NK-92 treated with Interleukin-12 subunit alpha and Interleukin-12 subunit beta, amount 100 ng/mL, for 24 hours (cell line): Measurements from ENCODE around the gene FADS6.
A peak's percentile ranks its signal among the peaks of the same experiment; 100 is the strongest.
"Not testable (repeated sequence)": the region's sequence is repeated elsewhere in the genome, so short reads cannot be mapped to it uniquely, and the experiment has no call there.

Experiments used
- DNase-seq: peaks from one replicate; lab custom pipeline; 2025; lab: John Stamatoyannopoulos, UW

FADS6 gene

DNA sequence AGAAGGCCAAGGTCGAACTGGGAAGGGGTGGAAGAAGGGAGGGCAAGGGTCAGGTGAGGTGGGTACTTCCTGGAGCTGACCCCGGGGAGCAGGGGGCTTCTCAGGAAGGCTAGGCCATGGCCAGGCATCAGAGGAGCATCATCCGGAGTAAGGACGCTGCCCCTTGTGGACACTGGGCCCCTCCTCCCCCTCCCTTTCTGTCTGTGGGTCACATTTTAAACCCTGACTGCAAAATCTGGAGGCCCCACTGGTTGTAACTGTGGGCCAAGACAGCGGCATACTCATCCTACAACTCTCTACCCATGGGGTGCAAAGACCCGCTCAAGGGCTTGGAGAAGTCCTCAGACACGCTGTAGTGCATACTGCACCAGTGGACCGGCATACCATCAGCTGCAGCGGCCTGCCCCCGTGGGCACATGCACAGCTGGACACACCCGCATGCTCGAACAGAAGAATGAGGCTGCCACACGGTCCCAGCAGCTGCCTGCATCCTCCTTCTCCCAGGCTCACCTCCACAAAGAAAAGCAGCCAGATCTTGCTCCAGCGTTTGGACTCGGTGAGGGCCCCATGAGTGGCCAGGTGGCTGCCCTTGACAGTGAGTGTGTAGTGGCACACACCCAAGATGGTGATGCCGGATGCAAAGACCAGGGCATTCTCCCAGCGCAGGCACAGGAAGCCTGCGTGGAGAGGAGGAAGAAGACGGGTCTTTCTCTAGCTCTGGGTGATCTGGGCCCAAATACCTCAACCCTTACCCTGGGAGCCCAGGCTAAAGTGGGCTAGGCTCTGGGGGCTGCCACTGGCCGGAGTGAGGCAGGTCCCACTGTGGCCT lies 1.2 kb downstream of the FADS6 start:
- no peak for DNase-seq

DNA sequence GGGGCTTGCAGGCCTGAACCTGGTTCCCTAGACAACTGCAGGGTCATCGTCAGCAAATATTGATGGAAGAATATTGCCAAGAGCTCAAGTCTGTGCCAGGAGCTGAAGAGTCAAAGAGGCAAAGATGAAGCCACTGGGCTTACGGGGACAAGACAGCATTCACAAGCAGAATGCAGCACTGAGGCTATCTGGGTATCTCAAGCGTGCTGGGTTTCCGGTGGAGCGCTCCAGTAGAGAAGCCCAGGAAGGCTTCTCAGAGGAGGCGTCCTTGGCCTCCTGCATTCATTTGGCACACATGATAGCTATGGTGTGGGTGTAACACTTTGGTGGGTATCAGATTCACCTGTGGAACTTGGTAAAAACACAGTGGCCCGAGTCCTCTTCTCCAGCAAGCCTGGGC lies 2.9 kb downstream of the FADS6 start:
- DNase-seq, result no peak

DNA sequence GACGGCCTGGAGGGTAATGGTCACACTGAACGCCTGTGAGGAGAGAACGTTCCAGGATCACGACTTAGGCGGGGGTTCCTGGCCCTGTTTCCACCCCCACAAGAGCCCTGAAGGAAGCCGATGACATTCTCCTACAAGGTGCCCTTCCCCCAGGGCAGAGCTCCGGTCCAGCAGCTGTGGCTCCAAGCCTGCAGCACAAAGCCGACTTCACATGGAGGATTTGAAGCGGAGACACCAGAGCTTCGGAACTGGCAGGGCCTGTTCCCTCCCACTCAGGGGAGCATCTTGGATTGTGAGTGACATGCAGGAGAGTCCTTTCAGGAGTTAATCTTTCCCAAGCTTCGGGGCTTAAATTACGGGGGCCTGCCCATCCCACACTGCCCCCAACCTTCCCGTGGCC lies 5.0 kb downstream of the FADS6 start:
- no peak for DNase-seq

DNA sequence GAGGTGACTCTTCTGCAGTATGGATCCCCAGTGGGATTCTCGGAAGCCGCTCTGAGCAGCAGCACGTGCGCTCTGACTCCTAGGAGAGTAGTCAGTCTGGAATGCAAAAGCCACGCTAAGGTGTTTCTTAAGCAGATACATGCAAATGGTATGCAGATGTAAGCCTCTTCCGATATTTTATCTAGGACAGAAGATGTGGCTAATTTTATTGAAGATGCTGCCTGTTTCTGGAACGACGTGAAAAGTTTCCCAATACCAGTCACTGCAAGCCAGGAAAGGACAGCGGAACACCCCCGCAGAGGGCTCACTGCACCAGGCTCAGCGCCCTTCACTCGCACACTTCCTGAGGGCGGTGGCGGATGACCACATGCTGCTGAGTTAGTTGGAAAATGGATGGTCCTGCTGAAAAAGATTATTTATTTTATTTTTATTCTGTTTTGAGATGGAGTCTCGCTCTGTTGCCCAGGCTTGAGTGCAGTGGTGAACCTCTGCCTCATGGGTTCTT lies 10.1 kb downstream of the FADS6 start:
- no peak for DNase-seq

DNA sequence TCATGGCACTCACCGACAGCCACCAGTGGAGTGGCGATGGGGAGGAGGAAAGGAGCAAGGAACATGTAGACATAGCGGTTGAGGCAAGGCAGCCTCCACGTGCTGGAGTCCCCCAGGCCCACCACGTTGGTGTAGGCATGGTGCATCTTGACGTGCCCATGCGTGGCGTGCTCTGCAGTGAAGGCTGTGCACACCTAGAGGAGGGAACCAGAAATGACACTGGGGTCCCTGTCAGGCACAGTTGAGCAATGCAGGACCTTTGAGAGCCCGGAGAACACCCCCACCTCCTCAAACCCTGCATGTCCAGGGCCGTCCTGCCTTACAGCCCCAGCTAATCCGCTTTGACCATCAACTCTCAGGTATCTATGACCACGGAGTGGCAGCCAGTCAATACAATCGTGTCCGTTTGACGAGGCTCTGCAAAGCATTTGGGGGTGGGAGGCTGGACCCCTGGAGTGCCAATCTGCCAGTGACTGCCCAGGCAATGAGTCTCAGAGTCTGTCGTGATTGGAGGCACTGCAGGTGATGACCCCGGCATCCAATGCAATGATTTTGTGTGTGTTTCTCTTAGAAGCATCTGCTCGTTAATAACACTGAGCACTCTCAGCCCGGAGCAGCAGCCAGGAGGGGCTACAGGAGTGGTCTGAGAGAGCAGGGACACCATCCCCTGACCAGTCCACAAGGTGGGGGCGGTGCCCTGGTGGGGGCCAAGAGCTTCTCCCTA lies 10.8 kb downstream of the FADS6 start:
- DNase-seq, result no peak

DNA sequence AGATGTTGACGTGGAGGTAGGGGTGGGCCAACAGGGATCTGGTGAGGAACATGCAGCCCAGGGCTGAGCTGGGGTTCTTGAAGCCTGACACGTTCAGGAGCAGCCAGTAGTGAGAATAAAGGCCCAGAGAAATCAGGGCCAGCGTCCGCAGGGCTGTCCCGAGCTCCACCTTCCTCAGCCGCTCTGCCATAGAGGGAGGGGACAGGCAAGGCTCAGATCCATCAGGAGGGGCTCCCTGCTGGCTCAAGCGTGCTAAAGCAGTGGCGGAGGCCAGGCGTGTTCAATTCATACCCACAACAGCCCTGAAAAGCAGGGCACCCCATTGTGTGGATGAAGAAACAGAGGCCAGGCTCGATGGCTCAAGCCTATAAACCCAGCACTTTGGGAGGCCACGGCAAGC lies 12.4 kb downstream of the FADS6 start:
- DNase-seq, result no peak

DNA sequence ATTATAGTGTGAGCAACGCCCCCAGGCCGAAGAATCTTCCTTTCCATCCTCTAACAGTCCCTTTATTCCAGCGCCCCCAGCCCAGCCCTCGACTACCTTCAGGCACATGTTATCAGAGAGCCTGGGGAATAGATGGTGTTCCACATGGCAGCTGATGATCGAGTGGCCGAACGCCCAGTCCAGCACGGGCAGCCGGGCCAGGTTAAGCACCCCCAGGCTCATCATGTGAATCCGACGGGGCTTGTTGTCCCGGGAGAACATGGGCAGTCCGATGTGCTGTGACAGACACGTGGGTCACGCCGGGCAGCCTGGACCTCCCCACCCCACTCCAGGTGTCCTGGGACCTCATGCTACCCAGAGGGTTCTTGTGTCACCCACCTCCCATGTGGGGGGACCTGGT lies 14.1 kb downstream of the FADS6 start:
- DNase-seq, result no peak

DNA sequence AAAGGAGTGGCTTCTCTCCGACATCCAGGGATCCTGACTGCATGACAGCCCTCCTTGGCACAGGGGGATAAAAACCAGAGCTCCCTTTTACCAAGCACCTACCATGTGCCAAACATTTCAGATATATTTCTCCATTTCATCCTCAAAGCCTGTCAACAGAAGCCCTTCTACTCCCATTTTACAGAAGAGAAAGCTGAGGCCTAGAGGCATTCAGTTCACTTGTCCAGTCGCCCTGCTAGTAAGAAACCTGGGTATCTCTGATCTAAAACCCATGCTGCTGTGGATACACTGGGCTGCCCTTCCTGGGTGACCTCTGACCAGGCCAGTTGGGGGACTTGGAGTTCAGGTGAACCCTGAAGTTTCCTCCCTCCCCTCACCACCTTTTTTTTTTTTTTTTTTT lies 14.8 kb downstream of the FADS6 start:
- no peak for DNase-seq

DNA sequence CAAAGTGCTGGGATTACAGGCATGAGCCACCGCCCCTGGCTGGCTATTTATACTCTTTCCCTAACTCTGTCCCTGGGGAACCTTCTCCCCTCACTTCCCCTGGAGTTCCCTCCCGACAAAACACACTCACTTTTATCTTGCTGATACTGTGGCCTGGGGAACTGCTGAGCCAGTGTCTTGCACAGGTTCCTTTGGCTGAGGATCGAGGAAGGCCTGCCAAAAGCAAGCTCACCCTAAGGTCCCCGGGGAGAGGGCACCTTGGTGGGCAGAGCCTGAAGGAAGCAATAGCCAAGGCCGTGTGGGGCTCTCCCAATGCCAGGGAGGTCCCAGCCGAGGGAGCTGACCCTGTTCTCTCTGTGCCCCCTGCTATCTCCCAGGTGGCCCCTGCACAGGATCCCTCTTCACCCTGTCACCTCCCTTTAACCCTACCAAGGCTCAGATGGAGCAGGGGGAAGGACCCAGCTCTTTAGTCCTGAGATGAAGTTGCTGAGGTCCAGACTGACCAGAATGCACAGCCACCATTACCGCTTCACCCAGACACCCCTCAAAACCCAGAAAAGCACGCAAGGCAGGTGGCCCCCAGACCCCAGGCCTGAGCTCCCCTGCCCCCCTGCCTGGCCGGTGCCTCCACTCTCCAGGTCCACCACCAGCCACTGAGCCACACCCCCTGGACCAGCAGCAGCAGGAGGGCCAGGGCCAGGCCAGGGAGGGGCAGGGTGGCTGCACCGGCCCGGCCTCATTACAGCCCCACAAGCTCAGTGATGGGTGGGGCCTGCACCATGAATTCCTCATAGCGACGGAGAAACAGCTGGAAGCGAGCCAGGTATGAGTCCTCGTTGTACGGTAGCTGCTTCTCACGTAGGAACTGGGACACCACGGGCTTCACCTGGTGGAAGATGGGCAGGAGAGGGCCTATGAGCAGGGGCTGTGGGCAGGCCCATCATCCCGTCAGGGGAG lies 15.6 kb downstream of the FADS6 start:
- no peak for DNase-seq

DNA sequence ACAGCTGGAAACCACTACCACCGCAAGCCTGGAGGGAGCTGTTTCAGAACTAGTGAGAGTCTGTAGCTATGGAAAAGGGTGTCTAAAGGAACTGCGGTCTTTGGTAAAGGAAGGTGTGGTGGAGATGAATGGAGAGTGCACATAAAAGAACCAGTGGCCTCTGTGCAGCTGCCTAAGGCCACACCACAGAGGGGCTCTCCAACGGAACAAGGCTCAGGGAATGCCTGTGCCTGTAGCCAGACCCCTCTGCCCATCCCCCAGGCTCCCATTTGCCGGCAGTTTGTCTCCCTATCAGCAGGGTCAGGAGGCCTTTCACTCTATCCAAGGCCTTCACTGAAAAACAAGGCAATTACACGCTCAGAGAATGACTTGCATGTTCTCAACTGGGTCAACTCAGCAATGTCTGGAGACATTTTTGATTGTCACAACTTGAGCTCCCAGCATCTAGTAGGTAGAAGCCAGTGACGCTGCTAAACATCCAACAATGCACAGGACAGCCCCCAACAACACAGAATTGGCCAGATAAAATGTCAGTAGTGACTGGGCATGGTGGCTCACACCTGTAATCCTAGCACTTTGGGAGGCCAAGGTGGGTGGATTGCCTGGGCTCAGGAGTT lies 17.3 kb downstream of the FADS6 start:
- DNase-seq, result no peak

DNA sequence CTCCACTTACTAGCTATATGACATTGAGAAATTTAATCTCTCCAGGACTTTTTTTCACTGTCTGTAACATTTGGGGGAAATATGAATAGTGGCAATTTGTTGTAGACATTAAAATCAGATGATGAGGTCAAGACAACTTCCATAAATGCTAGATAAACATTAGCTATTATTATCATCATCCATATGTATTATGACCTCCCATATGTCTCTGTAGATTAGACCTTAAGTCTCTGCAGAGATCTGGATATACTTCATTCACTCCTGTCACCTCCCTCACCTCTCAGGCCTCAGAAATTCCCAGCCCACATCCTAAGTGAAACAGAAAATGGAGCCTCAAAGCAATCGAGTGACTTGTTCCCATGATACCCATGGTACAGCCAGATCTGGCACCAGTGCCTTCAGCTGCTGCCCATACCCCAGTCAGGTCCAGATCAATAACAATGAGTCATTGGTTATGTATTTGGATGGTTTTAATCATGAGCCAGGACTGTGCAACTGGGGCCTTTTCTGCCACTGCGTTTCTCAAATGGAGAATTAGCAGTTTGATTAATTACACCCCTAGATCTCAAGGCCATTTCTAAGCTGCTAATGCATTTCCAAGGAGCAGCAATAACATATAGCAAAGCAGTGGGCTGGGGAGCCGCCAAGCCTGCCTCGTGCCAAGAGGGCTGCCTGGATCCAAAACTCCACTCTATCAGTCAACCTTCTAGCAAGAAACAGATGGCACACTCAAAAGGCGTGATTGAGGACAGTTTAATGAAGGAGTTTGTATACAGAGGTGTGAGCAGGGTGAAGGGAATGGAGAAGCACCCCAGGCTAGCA lies 18.1 kb downstream of the FADS6 start:
- DNase-seq, result no peak

DNA sequence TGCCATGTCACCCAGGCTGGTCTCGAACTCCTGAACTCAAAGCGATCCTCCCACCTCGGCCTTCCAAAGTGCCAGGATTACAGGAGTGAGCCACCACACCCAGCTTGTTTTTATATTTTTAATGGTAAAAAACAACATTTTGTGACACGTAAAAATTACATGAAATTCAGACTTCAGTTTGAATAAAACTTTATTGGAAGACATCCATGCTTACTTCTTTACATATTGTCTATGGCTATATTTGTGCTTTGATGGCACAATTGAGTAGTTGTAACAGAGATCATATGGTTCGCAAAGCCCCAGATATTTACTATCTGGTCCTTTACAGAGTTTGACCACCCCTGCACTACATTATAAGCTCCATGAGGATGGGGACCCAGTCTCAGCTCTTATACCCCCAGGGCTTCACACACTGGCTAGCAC lies 18.8 kb downstream of the FADS6 start:
- no peak for DNase-seq

DNA sequence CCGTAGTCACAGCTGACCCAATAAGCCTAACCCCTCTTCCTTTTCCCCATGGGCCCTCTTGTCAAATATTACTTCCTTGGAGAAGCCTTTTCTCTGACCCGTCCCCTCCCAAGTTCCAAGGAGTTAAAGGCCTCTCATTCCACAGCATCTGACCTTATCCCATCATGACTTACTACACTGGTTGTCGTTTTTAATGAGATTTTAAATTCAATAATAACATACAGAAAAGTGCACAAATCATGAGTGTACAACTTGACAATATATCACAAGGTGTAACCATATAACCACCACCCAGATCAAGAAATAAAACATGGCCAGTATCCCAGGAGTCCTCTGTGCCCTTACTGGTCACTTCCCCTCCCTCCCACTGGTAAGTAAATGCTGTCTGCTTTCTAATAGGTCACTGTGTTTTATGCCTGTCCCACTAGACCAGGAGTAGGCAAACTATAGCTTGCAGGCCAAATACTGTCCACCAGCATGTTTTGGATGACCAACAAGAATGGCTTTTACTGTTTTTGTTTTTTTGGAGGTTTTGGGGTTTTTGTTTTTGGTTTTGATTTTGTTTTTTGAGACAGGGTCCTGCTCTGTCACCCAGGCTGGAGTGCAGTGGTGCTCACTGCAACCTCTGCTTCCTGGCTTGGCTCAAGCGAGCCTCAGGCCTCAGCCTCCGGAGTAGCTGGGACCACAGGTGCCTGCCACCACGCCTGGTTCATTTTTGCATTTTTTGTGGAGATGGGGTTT lies 19.4 kb downstream of the FADS6 start:
- DNase-seq, result no peak

DNA sequence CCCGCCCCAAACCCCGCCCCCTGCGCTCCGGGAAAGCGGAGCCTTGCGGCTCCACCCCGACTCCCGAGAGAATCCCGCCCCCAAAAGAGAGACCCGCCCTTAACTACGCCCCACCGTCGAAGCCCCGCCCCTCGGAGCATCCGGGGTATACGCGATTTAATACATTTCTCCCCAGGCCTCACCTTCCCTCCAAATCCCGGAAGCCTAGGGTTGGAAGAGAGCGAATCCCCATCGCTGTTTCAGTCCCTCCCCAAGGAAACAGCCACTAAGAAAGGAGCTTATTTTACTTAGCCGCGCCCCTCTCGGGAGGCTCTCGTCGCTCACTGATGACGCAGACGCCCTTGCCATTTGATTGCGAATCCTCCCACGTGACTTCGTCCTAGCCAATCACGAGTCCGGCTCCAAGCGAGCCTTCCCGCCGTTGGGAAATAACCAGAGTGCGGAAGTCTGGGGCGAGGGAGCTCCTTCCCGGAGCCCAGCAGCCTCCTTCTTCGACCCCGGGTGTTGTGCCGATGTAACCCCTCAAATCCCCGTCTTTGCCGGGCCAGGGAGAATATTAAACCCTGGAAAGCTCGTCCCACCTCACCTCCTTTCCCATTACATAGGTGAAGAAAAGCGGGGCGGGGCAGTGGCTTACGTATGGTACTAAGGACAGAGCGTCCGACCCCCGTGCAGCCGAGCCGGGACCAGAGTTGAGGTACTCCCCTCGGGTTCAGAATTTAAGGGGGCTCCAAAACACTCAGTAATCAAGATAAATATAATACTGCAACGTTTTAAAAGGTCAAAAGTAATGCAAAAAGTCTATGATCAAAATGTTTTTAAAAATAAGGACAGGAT lies 20.2 kb downstream of the FADS6 start:
- DNase-seq, result peak; percentile 100

DNA sequence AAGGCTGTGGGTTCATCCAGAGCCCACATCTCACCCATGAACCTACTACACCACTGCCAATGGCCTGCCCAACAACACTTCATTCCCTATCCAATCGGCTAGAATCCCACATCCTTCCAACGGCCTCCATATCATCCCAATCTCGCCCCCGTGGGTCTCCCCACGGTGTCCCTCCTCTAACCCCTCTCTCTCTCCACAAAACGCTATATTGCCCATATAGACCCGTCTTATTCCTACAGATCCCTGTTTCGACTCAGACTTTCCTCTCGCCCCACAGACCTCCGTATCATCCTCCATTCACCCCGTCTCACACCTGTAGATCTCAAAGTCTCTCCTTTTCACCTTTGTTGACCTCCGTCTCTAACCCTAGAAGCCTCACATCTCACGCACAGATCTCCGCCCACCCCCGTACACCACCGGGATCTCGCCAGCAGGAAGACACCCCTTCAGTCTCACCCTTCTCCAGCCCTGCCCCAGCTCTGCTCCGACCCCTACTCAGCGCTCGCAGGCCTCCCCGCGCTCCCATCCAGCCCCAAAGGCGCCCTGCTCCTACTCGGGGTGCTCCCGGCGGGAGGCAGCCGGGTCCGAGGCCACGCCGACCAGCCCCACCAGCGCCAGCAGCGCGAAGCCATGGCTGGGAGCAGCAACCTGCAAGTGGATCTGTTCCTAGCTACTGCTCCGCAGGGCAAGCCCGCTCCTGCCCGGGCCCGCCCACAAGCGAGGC lies 21.0 kb downstream of the FADS6 start, which contains the start of gene FDXR:
FDXR (minus strand) TSS at position 682 of the 724 bp plus-strand sequence; CDS start at position 632, 50 bp downstream.
- no peak for DNase-seq

DNA sequence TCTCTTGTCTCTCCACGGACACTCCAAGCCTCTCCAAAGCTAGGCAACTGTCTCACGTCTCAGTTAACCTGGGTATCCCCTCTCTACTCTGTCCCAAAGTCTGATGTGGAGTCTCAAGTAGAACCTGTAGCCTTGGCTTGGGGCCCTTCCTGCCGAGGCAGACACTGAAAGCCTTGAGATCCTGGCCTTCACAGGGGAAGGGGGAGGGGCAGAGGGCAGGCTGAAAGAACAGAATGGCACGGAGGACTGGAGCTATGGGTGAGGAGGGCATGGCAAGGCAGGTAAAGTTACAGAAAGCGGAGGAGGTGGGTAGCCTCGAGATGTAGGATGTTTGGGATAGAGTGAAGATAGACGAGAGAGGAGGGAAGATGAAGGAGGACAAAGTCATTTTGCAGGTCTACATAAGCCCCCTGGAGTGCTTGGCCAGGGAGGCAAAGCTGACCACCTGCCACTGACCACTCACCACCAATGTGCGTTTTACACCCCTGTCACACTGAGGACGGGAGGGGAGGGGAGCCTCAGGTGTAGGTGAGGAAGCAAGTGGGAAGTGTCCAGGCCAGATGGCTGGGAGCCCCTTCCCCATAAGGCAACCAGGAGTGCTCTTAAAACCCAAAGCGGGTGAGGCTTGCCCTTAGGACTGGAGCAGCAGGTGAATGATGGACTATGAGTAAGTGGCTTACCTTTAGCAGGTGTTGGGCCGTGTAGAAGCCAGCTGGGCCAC lies 21.9 kb downstream of the FADS6 start:
- no peak for DNase-seq

DNA sequence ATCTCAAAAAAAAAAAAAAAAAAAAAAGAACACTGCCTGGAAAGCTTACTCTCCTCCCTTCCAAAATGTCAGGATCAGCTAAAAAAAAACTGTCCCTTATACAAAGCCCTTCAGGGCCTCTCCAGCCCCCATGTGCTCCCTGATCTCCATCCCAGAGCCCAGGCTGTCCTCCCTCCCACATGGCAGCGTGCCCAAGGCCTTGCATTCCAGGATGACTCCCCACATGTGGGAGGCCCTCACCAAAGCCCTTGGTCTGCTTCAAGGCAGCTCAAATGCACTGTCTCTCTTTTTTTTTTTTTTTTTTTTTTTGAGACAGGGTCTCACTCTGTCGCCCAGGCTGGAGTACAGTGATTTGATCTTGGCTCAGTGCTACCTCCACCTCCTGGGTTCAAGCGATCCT lies 22.9 kb downstream of the FADS6 start:
- no peak for DNase-seq

DNA sequence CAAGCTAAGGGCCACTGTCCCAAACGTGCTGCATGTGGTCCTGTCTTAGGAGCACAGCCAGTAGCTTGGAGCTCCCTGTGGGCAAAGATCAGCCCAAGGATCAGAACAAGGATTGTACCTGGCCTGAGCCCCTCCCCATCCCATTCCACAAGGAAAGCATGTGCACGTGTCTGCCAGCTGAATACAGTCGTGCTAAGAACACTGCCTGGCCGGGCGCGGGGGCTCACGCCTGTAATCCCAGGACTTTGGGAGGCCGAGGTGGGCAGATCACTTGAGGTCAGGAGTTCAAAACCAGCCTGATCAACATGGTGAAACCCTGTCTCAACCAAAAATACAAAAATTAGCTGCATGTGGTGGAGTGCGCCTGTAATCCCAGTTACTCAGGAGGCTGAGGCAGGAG lies 23.4 kb downstream of the FADS6 start:
- not testable (repeated sequence) for DNase-seq
